Skeletal muscle cell (primary cell): ENCODE measurements around the gene SPTBN4.
"Not testable (repeated sequence)": the region's sequence is repeated elsewhere in the genome, so short reads cannot be mapped to it uniquely, and the experiment has no call there.

ENCODE experiments used
- DNase-seq: peaks from one replicate; pipeline ENCODE4 v3.0.0-alpha.2; 2010; ENCODE audit warnings: low read depth
- H3K4me3 ChIP-seq: 2 replicates; pipeline ENCODE4 v1.5.1; 2011; ENCODE audit warnings: low read depth, mild to moderate bottlenecking, control low read depth, low read length, moderate library complexity

Gene SPTBN4

DNA sequence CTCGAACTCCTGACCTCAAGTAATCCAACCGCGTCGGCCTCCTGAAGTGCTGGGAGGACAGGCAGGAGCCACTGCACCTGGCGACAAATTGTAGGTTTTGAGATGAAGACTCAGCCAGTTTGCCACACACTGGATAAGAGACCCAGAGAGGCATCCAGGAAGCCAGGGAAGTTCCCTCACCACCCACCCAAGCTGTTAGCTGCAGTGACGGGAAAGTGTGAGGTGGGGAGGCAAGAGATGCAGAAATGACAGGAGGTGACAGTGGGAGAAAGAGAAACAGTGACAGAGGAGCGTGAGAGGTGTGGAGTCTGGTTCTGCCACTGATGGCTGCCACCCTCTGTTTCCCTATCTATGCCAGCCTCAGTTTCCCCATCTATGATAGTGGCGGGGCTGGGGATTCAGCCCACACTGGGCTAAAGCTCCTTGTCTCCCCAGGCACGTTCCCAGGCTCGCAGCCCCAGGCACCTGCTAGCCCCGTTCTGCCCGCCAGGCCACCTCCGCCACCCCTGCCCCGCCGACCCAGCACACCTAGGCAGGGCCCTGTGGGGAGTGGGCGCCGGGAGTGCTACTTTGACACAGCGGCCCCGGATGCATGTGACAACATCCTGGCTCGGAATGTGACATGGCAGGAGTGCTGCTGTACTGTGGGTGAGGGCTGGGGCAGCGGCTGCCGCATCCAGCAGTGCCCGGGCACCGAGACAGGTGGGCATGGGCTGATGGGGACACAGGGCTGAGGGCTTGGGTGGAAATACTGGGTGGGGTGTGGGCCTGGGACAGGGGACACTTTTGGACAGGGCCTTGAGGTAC is 155.4 kb downstream of the SPTBN4 start:
- no peak overlapping the region for H3K4me3 ChIP-seq

DNA sequence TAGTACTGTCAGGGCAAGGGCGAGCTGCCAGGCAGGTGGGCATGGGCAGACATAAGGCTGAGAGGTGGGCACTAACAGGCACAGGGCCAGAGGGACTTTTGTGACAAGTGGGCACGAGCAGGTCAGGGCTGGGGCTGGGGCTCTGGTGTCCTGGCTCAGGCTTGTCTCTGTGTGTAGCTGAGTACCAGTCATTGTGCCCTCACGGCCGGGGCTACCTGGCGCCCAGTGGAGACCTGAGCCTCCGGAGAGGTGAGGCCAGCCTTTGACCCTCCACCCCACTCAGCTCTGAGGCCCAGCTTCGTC is 155.9 kb downstream of the SPTBN4 start:
- no peak for DNase-seq
- H3K4me3 ChIP-seq: no peak overlapping the region

More for the DNA sequence above, 155.4 kb downstream of the SPTBN4 start:
- no peak for DNase-seq

DNA sequence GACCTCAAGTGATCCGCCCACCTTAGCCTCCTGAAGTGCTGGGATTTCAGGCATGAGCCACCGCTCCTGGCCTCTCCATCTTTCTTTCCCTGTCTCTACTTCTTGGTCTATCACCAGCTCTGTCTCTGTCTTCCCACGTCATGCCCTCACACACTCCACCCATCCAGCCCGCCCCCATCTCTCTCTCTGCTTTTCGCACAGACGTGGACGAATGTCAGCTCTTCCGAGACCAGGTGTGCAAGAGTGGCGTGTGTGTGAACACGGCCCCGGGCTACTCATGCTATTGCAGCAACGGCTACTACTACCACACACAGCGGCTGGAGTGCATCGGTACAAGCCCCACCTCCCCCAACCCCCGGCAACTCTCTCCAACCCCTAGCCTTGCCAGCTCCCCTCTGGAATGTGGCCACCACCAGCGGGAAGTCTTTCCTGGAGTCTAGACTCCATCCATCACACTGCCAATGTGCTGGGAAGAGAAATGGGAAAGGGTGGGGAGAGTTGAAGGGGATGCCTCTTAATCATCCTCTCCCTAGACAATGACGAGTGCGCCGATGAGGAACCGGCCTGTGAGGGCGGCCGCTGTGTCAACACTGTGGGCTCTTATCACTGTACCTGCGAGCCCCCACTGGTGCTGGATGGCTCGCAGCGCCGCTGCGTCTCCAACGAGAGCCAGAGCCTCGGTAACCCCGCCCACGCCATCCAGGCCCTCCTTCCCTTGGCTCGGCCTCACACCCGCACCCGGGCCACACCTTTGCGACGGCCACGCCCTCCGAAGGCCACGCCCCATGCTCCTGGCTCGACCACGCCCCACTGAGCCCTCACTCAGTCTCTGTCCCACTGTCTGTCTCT is 156.8 kb downstream of the SPTBN4 start:
- no peak for DNase-seq
- H3K4me3 ChIP-seq: no peak overlapping the region

DNA sequence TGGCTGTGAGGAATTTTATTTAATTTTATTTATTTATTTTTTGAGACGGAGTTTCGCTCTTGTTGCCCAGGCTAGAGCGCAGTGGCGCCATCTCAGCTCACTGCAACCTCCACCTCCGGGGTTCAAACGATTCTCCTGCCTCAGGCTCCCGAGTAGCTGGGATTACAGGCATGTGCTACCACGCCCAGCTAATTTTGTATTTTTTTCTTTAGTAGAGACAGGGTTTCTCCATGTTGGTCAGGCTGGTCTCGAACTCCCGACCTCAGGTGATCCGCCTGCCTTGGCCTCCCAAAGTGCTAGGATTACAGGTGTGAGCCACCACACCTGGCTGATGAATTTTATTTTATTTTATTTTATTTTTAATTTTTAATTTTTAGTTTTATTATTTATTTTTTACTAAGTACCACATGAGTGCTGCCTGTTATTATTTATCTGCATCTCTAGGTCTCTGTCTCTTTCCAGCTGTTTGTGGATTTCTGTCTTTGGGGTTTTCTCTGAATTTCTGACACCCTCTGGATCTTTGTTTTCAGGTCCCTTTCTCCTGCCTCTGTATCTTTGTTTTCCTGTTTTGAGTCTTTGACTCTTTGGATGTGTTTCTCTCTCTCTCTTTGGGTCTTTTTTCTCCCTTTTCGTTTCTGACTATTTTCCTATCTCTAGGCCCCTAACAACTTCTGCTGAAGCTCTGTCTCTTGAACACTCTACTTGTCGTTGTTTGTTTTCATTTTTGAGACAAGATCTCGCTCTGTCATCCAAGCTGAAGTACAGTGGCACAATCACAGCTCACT is 157.8 kb downstream of the SPTBN4 start:
- not testable (repeated sequence) for DNase-seq, H3K4me3 ChIP-seq

DNA sequence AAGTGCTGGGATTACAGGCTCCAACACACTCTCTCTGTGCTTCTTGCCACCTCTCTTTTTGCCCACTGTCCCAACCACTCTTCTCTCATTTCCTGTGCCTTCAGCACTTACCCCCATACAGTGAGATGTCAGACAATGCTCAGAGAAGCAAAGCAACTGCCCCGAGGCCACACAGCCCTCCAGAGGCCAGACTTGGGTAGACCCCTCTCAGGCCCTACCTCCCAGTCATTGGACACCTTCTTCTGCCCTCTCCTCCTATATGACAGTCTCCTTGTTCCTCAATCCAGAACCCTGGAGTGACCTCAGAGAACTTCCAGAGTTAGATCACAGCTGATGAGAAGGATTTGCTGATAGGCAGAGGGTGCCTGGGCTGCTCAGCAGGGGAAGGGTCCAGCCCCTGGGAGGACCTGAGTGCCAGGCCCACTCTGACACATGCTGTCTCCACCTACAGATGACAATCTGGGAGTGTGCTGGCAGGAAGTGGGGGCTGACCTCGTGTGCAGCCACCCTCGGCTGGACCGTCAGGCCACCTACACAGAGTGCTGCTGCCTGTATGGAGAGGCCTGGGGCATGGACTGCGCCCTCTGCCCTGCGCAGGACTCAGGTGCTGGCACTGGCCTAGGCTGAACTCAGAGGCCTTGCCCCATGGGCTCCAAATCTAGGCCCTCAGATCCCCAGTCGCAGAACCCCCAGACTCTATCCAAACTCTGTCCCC is 158.8 kb downstream of the SPTBN4 start:
- H3K4me3 ChIP-seq: no peak overlapping the region
- no peak for DNase-seq
